Right lobe of liver (tissue), 6 donors: ENCODE data around the gene SPP1. TPM values are rescaled to one million over a fixed set of nuclear protein-coding genes. Genes with fewer than 3 reads are reported as not detected.

ENCODE experiments used
- ATAC-seq, 4 donors: fragments of 200-7000 bp; cut with Tn5 transposase; one replicate each; pipeline ENCODE4 v1.9.1; 2020; ENCODE audit warnings: mild to moderate bottlenecking in 4 of 4, moderate library complexity in 4 of 4
- DNase-seq, 3 donors: peaks; one replicate each; pipeline ENCODE4 v3.0.0-alpha.2; 2020
- H3K27ac ChIP-seq, 3 donors: fragments of 200-600 bp; one replicate each; pipeline ENCODE4 v1.8.0; 2022
- H3K27me3 ChIP-seq, 2 donors: fragments of 200-600 bp; one replicate each; pipeline ENCODE4 v1.8.0; 2022
- H3K36me3 ChIP-seq, 4 donors: fragments of 200-600 bp; sonication (generic) in 1 of 4; one replicate each; pipeline versions ENCODE4 v1.5.1 to v1.8.0; 2017 to 2022; ENCODE audit warnings: control low read depth in 1 of 4
- H3K4me1 ChIP-seq, 4 donors: fragments of 200-600 bp; sonication (generic) in 1 of 4; one replicate each; pipeline versions ENCODE4 v1.5.1 to v1.8.0; 2017 to 2022; ENCODE audit warnings: control low read depth in 1 of 4
- H3K4me3 ChIP-seq, 3 donors: fragments of 200-600 bp; one replicate each; pipeline ENCODE4 v1.8.0; 2022
- H3K9me3 ChIP-seq, 4 donors: fragments of 200-600 bp; sonication (generic) in 1 of 4; one replicate each; pipeline versions ENCODE4 v1.5.1 to v1.8.0; 2017 to 2022; ENCODE audit warnings: control low read depth in 1 of 4
- POLR2A ChIP-seq: fragments of 450-650 bp; IDR thresholded peaks from one replicate; pipeline ENCODE4 v1.6.1; 2017; ENCODE audit warnings: antibody characterized with exemption, mild to moderate bottlenecking
- WGBS: methylation state at CpG from one replicate; pipeline ENCODE4 v1.1.6; 2018; ENCODE audit warnings: low coverage, low lambda C conversion rate; ENCODE audit not compliant: insufficient coverage; ENCODE audit errors: missing lambda C conversion rate; 5-methylcytosine and 5-hydroxymethylcytosine counted together
- intact Hi-C, 2 donors: fragments of 100-400 bp; cut with DNase I; formaldehyde crosslinking; loops; one replicate each; pipeline versions ENCODE4 v1.11.2 to v1.14.1; 2022
- total RNA-seq, 6 experiments: library from RNA; depleted of rRNA in 2 of 6; stranded (reverse); fragments of >200 nt in 2 of 6; fragmentation: NEBNext Ultra II Directional in 3 of 6; extraction: Animal tissue kit (Norgen Biotek cat#: 25700) in 3 of 6; gene quantifications; one replicate each; pipeline versions ENCODE4 v1.1.0 to v1.2.4, GENCODE V29; 2016 to 2023
- TF ChIP-seq, protein P1 (sequence below), 4 donors: fragments of 200-600 bp in 3 of 4; fragments of 450-650 bp in 1 of 4; IDR thresholded peaks; one replicate each; pipeline versions ENCODE4 v1.5.1 to v1.8.0; 2016 to 2022; ENCODE audit warnings: antibody characterized with exemption in 4 of 4, mild to moderate bottlenecking in 2 of 4
- donor health status: DM: no; HTN: yes; CAD: no.
- donor health status: DM: no; HTN: no; CAD: no.
- donor health status: DM: no; HTN: no; CAD: no.
- donor health status: DM: no; HTN: yes; CAD: no.
- donor health status: DM: no; HTN: yes; CAD: no.

Gene SPP1
- total RNA-seq, 6 experiments from 2014 or later, result 6.0 to 240 (median 15.5) TPM

DNA sequence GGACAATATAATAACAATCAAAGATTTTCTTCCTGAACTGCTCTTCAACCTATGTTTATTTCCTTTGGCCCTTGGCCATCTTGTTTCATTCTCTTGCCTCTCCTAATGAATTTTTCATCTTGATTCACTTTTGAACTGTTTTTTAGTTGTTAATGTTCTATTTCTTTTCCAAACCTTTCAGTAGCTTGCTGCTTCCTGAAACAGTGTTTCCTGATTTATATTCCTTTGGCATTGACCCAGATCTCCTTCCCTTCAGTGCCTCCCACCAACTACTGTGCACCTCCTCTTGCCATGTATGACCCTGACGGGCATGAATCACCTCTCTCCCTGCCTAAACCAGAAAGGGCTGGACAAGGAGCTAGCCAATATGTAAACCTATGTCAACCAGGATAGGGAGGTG lies 25.6 kb upstream of the SPP1 start:
- Histone ChIP-seq H3K36me3 (no peaks in the 10 kb centered on the region), H3K27me3 (no peaks in the 10 kb centered on the region), H3K4me3 (no peak overlapping the region), H3K9me3 (no peaks in the 10 kb centered on the region), H3K4me1 (no peaks in the 10 kb centered on the region), H3K27ac (no peak overlapping the region)
- no peak for DNase-seq
- peak in 3 of 4 donors; percentile 26 to 97 (median 44) for ATAC-seq
- WGBS, result 8% methylated on average over 1 of the region's 1 CpG
- TF ChIP-seq POLR2A, result no peak
- TF ChIP-seq, protein P1, sequence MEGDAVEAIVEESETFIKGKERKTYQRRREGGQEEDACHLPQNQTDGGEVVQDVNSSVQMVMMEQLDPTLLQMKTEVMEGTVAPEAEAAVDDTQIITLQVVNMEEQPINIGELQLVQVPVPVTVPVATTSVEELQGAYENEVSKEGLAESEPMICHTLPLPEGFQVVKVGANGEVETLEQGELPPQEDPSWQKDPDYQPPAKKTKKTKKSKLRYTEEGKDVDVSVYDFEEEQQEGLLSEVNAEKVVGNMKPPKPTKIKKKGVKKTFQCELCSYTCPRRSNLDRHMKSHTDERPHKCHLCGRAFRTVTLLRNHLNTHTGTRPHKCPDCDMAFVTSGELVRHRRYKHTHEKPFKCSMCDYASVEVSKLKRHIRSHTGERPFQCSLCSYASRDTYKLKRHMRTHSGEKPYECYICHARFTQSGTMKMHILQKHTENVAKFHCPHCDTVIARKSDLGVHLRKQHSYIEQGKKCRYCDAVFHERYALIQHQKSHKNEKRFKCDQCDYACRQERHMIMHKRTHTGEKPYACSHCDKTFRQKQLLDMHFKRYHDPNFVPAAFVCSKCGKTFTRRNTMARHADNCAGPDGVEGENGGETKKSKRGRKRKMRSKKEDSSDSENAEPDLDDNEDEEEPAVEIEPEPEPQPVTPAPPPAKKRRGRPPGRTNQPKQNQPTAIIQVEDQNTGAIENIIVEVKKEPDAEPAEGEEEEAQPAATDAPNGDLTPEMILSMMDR (IDR thresholded peaks at IDR 0.05), result no peak
- intact Hi-C loops, result no loop called here

GRCh38 chr4:87950493-87950892 lies 25.0 kb upstream of the SPP1 start:
- no peak for DNase-seq
- no peak for TF ChIP-seq POLR2A
- TF ChIP-seq, protein P1 (IDR thresholded peaks at IDR 0.05), result no peak
- intact Hi-C loops, result no loop called here
- Histone ChIP-seq H3K9me3 (no peaks in the 10 kb centered on the region), H3K36me3 (no peaks in the 10 kb centered on the region), H3K27ac (no peak overlapping the region), H3K4me3 (no peak overlapping the region), H3K27me3 (no peaks in the 10 kb centered on the region), H3K4me1 (no peaks in the 10 kb centered on the region)
- no peak for ATAC-seq

- intact Hi-C loops, result no loop called here
- no peak for ATAC-seq
- no peak for DNase-seq
- no peak for TF ChIP-seq POLR2A
- TF ChIP-seq, protein P1 (IDR thresholded peaks at IDR 0.05), result no peak
- H3K27me3 ChIP-seq, result no peaks in the 10 kb centered on the region
- H3K36me3 ChIP-seq, result no peaks in the 10 kb centered on the region
- H3K27ac ChIP-seq, result no peak overlapping the region
- H3K9me3 ChIP-seq, result no peaks in the 10 kb centered on the region
- WGBS, result 56% methylated on average over 3 of the region's 3 CpGs
- no peaks in the 10 kb centered on the region for H3K4me1 ChIP-seq
- H3K4me3 ChIP-seq, result no peak overlapping the region
These were observed 24.5 kb upstream of the SPP1 start for GRCh38 chr4:87950936-87951511.

DNA sequence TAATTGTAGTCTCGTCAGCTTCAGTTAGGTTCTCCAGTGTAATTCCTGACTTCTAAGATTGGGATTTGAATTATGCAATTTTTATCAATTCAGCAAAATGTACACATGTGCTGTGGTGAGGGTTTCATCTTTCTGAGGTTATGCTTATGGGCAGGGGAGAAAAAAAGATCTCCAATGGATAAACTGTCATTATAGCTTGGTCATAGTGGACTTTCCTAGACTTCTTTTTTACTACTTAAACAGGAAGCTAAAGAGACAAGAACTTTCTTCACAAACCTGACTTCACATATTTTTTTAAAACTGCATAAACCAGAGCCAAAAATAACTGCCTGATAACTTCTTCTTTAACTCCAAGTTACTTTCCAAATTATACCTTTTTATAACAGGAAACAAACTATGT lies 21.7 kb upstream of the SPP1 start:
- intact Hi-C loops, result no loop called here
- DNase-seq (no peak), ATAC-seq (no peak)
- Histone ChIP-seq H3K4me3 (no peak overlapping the region), H3K36me3 (no peaks in the 10 kb centered on the region), H3K27ac (no peak overlapping the region), H3K4me1 (no peaks in the 10 kb centered on the region), H3K9me3 (no peaks in the 10 kb centered on the region), H3K27me3 (no peaks in the 10 kb centered on the region)
- TF ChIP-seq, protein P1 (IDR thresholded peaks at IDR 0.05), result no peak
- no peak for TF ChIP-seq POLR2A
- WGBS, result 68% methylated on average over 1 of the region's 1 CpG

GRCh38 chr4:87956501-87956900 lies 19.0 kb upstream of the SPP1 start:
- Histone ChIP-seq H3K27ac (no peak overlapping the region), H3K4me1 (no peaks in the 10 kb centered on the region), H3K4me3 (no peak overlapping the region), H3K27me3 (no peaks in the 10 kb centered on the region), H3K36me3 (no peaks in the 10 kb centered on the region), H3K9me3 (no peaks in the 10 kb centered on the region)
- TF ChIP-seq, protein P1 (IDR thresholded peaks at IDR 0.05), result no peak
- no peak for TF ChIP-seq POLR2A
- DNase-seq, result no peak
- intact Hi-C loops, result no loop called here
- 90% methylated on average over 3 of the region's 3 CpGs for whole genome bisulfite sequencing
- ATAC-seq, result no peak
